Measurements from ENCODE around the gene CHEK1.

Gene CHEK1

GRCh38 chr11:125626288-125626950 lies 1.5 kb downstream of the CHEK1 start:
- peak; percentile 79 to 82 for DNase-seq (ENCODE audit: low read depth in 2 of 2)

- DNase-seq (ENCODE audit: low read depth in 2 of 2), result no peak
Measured at GRCh38 chr11:125627236-125627910, 2.4 kb downstream of the CHEK1 start.

- DNase-seq (ENCODE audit: low read depth in 2 of 2), result no peak
Measured at GRCh38 chr11:125637840-125638239, 12.9 kb downstream of the CHEK1 start.

GRCh38 chr11:125638315-125638714 lies 13.4 kb downstream of the CHEK1 start:
- DNase-seq (ENCODE audit: low read depth in 2 of 2), result no peak

GRCh38 chr11:125645871-125646270 lies 20.9 kb downstream of the CHEK1 start:
- DNase-seq (ENCODE audit: low read depth in 2 of 2), result no peak

- no peak for DNase-seq (ENCODE audit: low read depth in 2 of 2)
Measured at GRCh38 chr11:125649465-125650166, 24.7 kb downstream of the CHEK1 start.

GRCh38 chr11:125662689-125663088 lies 37.7 kb downstream of the CHEK1 start:
- DNase-seq (ENCODE audit: low read depth in 2 of 2), result no peak

- no peak for DNase-seq (ENCODE audit: low read depth in 2 of 2)
Measured at GRCh38 chr11:125663910-125664309, 38.9 kb downstream of the CHEK1 start.

GRCh38 chr11:125667151-125667550 lies 42.2 kb downstream of the CHEK1 start:
- DNase-seq (ENCODE audit: low read depth in 2 of 2), result no peak

GRCh38 chr11:125670172-125670571 lies 45.2 kb downstream of the CHEK1 start:
- DNase-seq (ENCODE audit: low read depth in 2 of 2), result no peak

GRCh38 chr11:125671561-125671960 lies 46.6 kb downstream of the CHEK1 start:
- no peak for DNase-seq (ENCODE audit: low read depth in 2 of 2)

GRCh38 chr11:125674210-125674609 lies 49.2 kb downstream of the CHEK1 start:
- DNase-seq (ENCODE audit: low read depth in 2 of 2), result no peak

- DNase-seq (ENCODE audit: low read depth in 2 of 2), result no peak
Measured at GRCh38 chr11:125675196-125675595, 50.2 kb downstream of the CHEK1 start.

- no peak for DNase-seq (ENCODE audit: low read depth in 2 of 2)
Measured at GRCh38 chr11:125679397-125679796, 54.4 kb downstream of the CHEK1 start.

- DNase-seq (ENCODE audit: low read depth in 2 of 2), result no peak
Measured at GRCh38 chr11:125679837-125680236, 54.9 kb downstream of the CHEK1 start.

- no peak for DNase-seq (ENCODE audit: low read depth in 2 of 2)
Measured at GRCh38 chr11:125680747-125681146, 55.8 kb downstream of the CHEK1 start, which contains the start of gene ACRV1. Gene ACRV1, minus strand, starts transcription at chr11:125680847. Its CDS starts 67 bp downstream, at chr11:125680780.

- no peak for DNase-seq (ENCODE audit: low read depth in 2 of 2)
Measured at GRCh38 chr11:125685228-125685627, 60.3 kb downstream of the CHEK1 start.

- DNase-seq (ENCODE audit: low read depth in 2 of 2), result no peak
Measured at GRCh38 chr11:125688066-125688465, 63.1 kb downstream of the CHEK1 start.

- no peak for DNase-seq (ENCODE audit: low read depth in 2 of 2)
Measured at GRCh38 chr11:125688632-125689031, 63.7 kb downstream of the CHEK1 start.

GRCh38 chr11:125689274-125689859 lies 64.4 kb downstream of the CHEK1 start:
- no peak for DNase-seq (ENCODE audit: low read depth in 2 of 2)

- no peak for DNase-seq (ENCODE audit: low read depth in 2 of 2)
Measured at GRCh38 chr11:125690006-125690405, 65.0 kb downstream of the CHEK1 start.

- no peak for DNase-seq (ENCODE audit: low read depth in 2 of 2)
Measured at GRCh38 chr11:125692887-125693286, 67.9 kb downstream of the CHEK1 start.

Data from fibroblast of skin of left biceps (primary cell).